BJ (cell line): ENCODE measurements around the gene PCDH19. TPM values are rescaled to one million over a fixed set of nuclear protein-coding genes. Genes with fewer than 3 reads are reported as not detected.

Experiments
- CTCF ChIA-PET: fragments of 350-600 bp; formaldehyde crosslinking; extraction: SDS; loops from one replicate; lab custom pipeline; 2021; ENCODE audit warnings: antibody characterized with exemption, inconsistent platforms; lab: Yijun Ruan, JAX
- POLR2A ChIA-PET: fragments of 300-600 bp; sonication (Branson Sonifier 250); formaldehyde crosslinking; extraction: SDS; loops from one replicate; lab custom pipeline; 2021; ENCODE audit warnings: antibody characterized with exemption; lab: Charles Lee
- DNase-seq: peaks from one replicate; pipeline ENCODE4 v3.0.0-alpha.2; 2011; ENCODE audit warnings: low read depth
- H3K27me3 ChIP-seq: 2 replicates; pipeline ENCODE4 v1.6.0; 2011; ENCODE audit warnings: low read length; ENCODE audit not compliant: control insufficient read depth, insufficient read depth
- H3K36me3 ChIP-seq: 2 replicates; pipeline ENCODE4 v1.5.1; 2011; ENCODE audit warnings: low read length; ENCODE audit not compliant: control insufficient read depth, insufficient read depth
- H3K4me3 ChIP-seq: 2 replicates; pipeline ENCODE4 v1.5.1; 2011; ENCODE audit warnings: low read depth, mild to moderate bottlenecking, control low read depth, low read length
- CTCF ChIP-seq: IDR thresholded peaks from 2 replicates; pipeline ENCODE4 v1.5.1; 2011; ENCODE audit warnings: low read depth, mild to moderate bottlenecking, control low read depth, inconsistent platforms, low read length, moderate library complexity; ENCODE audit not compliant: insufficient read depth
- polyA plus RNA-seq: library from polyadenylated mRNA; depleted of rRNA; stranded (reverse); fragments of >200 nt; gene quantifications from 2 replicates; pipeline ENCODE4 v1.2.3, GENCODE V29; 2011; rRNA removed

The PCDH19 gene
- polyA plus RNA-seq, 1 experiment = 0.01 TPM

DNA sequence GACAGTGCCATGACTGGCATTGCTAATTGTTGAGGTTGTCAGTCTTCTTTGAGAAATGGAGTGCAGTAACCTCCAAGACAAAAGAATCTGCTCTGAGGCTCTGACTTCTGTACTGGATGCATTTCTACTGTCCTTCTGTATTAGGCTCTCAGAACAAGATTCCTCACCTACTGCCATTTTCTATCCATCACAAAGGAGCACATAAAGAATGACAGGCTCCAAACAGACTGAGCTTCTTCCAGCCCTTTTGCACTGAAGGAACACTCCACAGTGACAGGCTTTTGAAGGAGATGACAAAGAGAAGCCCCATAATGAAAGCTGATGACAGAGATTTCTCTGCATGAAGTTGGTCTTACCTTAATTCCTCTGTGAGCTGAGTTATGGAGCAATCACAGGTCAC lies 162.2 kb downstream of the PCDH19 start:
- no peak for TF ChIP-seq CTCF
- CTCF ChIA-PET = no interaction called here
- POLR2A ChIA-PET = no interaction called here

GRCh38 chrX:100244681-100245080 lies 165.4 kb downstream of the PCDH19 start:
- no peak for TF ChIP-seq CTCF
- ChIA-PET POLR2A (no interaction called here), CTCF (no interaction called here)
- no peak for DNase-seq
- no peaks in the 10 kb centered on the region for H3K36me3 ChIP-seq
- H3K4me3 ChIP-seq = no peak overlapping the region
- H3K27me3 ChIP-seq = no peaks in the 10 kb centered on the region

More for the DNA sequence above, 162.2 kb downstream of the PCDH19 start:
- Histone ChIP-seq H3K4me3 (no peak overlapping the region), H3K27me3 (no peaks in the 10 kb centered on the region), H3K36me3 (no peaks in the 10 kb centered on the region)
- DNase-seq = no peak

Other genes with a start within 250 kb of the PCDH19 start
- not detected in 2 replicates for gene TNMD, start 174.7 kb upstream of the PCDH19 start, polyA plus RNA-seq
- gene TSPAN6, start 226.5 kb upstream of the PCDH19 start, polyA plus RNA-seq = 8.8 and 19.7 TPM in 2 replicates
- gene SRPX2, start 233.9 kb upstream of the PCDH19 start, polyA plus RNA-seq = 47.3 and 52.7 TPM in 2 replicates